SK-N-MC (cell line): Measurements from ENCODE around the gene OR8K3.

Source experiments
- EZH2 ChIP-seq: fragments of 200-600 bp; sonication (generic); IDR thresholded peaks from one replicate; pipeline ENCODE4 v1.6.1; 2017; ENCODE audit warnings: antibody characterized with exemption
- FOXP2 ChIP-seq: optimal IDR thresholded peaks from 2 replicates; pipeline ENCODE3; 2011; ENCODE audit warnings: mild to moderate bottlenecking, moderate library complexity; ENCODE audit not compliant: insufficient read depth; ENCODE audit errors: extremely low read length, control extremely low read depth
- POLR2AphosphoS5 ChIP-seq: IDR thresholded peaks from 2 replicates; pipeline ENCODE4 v1.6.1; 2012; ENCODE audit warnings: mild to moderate bottlenecking, low read depth, low read length, borderline replicate concordance

DNA sequence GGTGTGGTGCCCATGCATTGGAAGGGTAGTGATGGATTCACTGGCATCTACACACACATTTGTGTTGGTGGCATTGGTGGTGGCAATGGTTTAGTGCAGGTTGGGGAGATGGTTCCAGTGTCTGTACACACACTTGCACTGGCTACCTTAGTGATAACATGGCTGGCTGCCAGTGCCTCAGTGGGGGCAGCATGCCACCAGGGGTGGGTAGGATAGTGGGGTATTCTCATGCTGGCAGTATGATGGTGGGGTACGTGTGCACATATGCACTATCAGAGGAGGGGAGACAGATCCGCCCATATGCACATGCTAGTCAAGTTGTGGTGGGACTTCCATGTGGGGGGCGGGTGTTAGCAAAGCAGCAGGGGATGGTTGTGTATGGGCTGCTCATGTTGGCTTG lies 7.1 kb upstream of the OR8K3 start:
- TF ChIP-seq POLR2AphosphoS5 (no peak), EZH2 (no peak), FOXP2 (no peak)
